Activated CD4-positive, alpha-beta T cell treated with anti-CD3 and anti-CD28 coated beads, Interleukin-10, Interleukin-2, amounts not matched to agents 100 ng/mL and 50 ng/mL, durations not matched to agents 16 hours and 8 hours (primary cell): Measurements from ENCODE around the gene OR5B12.
"Not testable (repeated sequence)": the region's sequence is repeated elsewhere in the genome, so short reads cannot be mapped to it uniquely, and the experiment has no call there.

Source experiments
- DNase-seq: peaks from one replicate; pipeline ENCODE4 v3.0.0-alpha.2; 2020

The OR5B12 gene

DNA sequence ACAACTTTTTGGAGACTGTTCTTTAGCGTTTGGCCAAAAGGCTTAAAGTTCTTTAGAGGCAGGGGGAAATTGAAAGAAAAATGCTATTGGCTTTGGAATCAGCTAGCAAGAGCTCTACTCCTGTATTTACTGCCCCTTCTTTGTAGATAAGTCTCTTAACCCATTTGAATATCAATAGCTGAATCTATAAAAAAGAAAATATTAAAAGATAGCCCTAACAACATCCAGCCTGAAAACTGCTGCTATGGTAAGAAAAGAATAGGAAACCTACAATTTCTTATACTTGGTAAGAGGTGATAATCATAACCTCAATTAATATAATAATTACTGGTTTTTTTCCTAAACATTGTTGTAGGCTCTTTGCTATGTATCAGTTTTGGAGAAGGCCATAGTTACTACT, at the start of gene OR5B12:
OR5B12 (minus strand) TSS at position 101 of the 400 bp plus-strand sequence. CDS start 2,085 bp downstream, outside the sequence.
- DNase-seq = no peak

DNA sequence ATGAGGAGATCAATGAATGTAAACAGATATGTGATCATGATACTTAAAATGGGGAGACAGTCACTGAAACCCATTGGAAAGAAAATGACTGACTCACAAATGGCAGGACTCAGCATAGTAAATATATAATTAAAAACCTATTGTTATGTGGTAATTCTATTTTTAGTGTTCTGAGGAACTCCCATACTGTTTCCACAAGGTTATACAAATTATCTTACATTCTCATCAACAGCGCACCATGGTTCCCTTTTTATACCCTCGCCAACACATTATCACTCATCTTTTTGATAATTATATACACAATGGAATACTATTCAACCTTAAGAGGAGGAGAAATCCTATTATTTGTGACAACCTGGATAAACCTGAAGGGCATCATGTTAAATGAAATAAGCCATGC, 48.8 kb upstream of the OR5B12 start:
- no peak for DNase-seq

- DNase-seq = no peak
Measured at GRCh38 chr11:58487170-58487569, 45.1 kb upstream of the OR5B12 start.

GRCh38 chr11:58485961-58486360, 43.9 kb upstream of the OR5B12 start:
- no peak for DNase-seq

GRCh38 chr11:58471892-58472291, 29.9 kb upstream of the OR5B12 start:
- no peak for DNase-seq

GRCh38 chr11:58466293-58466692, 24.3 kb upstream of the OR5B12 start:
- no peak for DNase-seq

GRCh38 chr11:58465690-58466089, 23.7 kb upstream of the OR5B12 start:
- no peak for DNase-seq

DNA sequence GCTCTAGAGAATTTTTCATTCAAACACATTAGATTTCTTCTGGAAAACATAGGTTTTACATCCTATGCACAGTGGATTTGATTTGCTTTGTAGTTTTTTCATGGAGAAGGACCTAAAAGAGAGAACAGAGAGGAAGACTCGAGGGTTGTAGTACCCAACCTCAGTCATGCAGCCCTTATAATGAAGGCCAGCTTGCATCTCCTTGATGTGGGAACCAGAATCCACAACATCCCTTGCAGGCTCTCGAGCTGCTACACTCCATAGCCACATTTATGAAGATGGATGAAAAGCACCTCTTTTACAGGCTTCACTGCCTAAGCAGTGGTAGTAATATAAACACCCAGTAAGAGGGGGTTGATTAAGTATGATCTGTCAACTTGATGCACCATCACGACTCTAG, 9.5 kb upstream of the OR5B12 start:
- DNase-seq = no peak

- no peak for DNase-seq
Measured at GRCh38 chr11:58446294-58446693, 4.3 kb upstream of the OR5B12 start.

DNA sequence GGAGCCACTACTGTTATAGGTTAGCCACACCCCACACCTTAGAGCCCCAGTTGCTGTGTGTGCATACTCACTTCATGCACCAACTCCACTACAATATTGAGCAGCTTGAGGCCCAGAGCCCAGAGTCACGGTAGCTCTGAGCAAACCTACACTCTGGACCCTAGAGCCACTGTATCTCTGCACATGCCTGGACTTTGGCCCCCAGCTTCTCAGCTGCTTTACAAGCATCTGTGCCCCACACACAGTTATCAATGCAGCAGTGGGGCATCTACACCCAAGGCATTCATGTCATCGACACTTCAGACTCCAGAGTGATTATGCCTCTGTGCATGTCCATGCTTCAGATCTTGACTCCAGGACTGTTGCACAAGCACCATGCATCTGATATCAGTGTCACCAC, 2.3 kb upstream of the OR5B12 start:
- no peak for DNase-seq

DNA sequence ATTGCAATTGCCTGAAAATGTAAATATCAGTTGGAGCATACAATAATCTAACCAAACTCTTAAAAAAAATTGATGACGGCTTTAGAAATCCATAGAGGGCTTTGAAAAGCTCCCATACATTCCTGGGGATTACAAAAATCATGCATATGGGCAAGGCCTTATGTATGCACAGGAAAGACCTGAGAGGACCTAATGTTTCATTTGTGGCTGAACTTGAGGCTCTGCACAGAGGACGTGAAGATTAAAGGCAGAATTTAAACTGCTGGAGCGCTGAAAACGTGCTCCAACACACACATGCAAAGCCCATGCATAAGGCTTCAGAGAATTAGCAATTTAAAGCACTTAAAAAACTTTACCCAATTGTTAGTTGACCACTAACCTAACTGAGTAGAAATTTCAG, 3.5 kb downstream of the OR5B12 start:
- DNase-seq = no peak

- no peak for DNase-seq
Measured at GRCh38 chr11:58434217-58434616, 7.8 kb downstream of the OR5B12 start.

DNA sequence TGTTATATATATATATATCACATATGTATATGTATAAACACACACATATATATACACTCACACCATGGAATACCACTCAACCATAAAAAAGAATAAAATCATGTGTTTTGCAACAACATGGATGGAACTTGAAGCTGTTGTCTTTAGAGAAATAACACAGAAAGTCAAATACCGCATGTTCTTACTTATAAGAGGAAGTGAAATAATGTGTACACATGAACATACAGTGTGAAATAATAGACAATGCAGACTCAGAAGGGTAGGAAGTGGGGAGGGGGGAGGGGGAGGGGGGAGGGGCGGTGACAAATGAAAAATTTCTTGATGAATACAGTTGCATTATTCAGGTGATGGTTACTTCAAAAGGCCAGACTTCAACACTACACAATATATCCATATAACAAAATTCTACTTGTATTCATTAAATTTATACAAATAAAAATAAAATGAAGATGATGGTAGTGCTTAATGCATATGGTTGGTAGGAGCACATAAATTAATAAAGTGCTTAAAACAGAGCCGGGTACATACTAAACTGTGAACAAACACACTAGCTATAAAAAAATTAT, 8.3 kb downstream of the OR5B12 start:
- no peak for DNase-seq

DNA sequence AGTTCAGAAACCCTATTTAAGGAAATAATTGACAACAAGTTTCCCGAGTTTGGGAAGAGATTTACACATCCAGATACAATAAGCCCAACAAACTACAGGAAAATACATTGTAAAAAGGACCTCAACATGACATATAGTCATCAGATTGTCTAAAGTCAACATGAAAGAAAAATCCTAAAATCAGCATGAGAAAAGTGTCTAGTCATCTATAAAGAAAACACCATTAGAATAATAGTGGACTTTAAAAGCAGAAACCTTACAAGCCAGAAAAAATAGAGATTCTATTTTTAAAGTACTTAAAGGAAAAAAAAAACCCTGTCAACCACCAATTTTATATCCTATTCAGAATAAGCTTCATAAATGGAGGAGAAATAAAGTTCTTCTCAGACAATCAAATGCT, 12.8 kb downstream of the OR5B12 start:
- DNase-seq = no peak

- DNase-seq = no peak
Measured at GRCh38 chr11:58428021-58428420, 14.0 kb downstream of the OR5B12 start, which contains the start of gene OR5B2. Gene OR5B2 (minus strand): TSS chr11:58428121. CDS start chr11:58423261, 4,860 bp downstream.

DNA sequence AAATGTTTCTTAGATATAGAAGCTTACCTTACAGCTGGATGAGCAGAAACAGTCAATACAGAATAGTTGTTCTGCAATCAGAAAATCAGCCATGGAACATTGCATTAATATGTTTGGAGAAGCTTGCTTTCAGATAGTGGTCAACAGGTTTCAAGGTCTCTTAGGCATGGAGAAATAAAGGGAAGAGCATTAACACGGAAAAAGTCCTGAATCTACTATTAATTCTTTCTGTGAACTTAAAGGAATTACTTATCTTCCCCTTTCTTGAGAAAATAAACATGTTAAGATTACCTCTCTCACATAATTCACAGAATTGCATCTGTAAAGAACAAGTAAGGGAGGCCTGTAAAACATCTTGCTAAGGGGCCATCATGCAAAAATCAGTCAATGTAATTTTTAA, 35.3 kb downstream of the OR5B12 start, which contains the start of gene OR5B3:
OR5B3 (minus strand) TSS at position 101 of the 400 bp plus-strand sequence. CDS start 3,465 bp downstream, outside the sequence.
- DNase-seq = no peak

- not testable (repeated sequence) for DNase-seq
Measured at GRCh38 chr11:58399622-58400021, 42.4 kb downstream of the OR5B12 start.

- DNase-seq = no peak
Measured at GRCh38 chr11:58395581-58395980, 46.5 kb downstream of the OR5B12 start.

DNA sequence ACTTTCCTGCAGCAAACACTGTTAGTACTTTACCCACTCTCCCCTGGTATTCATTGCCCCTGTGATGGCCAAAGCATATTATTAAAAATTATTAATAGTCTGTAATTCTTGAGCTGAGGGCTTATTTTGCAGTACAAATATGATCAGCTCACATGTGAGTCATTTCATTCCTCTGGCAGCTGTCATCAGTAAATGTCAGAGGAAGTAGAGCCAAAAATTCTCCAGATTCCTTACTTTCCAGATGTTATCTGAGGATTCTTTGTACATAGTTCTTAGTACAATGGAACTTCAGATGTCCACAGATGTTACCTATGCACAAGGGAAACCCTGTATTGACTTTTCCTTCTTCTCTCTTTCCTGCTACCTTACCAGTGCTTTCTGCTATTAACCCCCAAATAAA, 47.8 kb downstream of the OR5B12 start:
- DNase-seq = no peak

GRCh38 chr11:58392746-58393145, 49.3 kb downstream of the OR5B12 start:
- DNase-seq = no peak

GRCh38 chr11:58391879-58392278, 50.2 kb downstream of the OR5B12 start:
- no peak for DNase-seq

DNA sequence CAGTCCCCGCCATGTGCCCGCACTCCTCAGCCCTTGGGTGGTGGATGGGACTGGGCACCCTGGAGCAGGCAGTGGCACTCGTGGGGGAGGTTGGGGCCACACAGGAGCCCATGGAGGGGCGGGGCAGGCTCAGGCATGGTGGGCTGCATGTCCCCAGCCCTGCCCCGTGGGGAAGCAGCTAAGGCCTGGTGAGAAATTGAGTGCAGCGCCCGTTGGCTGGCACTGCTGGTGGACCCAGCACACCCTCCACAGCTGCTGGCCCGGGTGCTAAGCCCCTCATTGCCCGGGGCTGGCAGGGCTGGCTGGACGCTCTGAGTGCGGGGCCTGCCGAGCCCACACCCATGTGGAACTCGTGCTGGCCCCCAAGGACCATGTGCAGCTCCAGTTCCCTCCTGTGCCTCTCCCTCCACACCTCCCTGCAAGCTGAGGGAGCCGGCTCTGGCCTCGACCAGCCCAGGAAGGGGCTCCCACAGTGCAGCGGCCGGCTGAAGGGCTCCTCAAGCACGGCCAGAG, 51.4 kb downstream of the OR5B12 start:
- no peak for DNase-seq
